ENCODE measurements around the gene EPN2.

Gene EPN2

GRCh38 chr17:19311421-19312215 lies 74.5 kb downstream of the EPN2 start:
- no peak for TF ChIP-seq CTCF (conservative IDR thresholded peaks at IDR 0.05; ENCODE audit: low read depth, low read length)
- no peak overlapping the region for H3K4me3 ChIP-seq (ENCODE audit: low read depth, low read length)
- peak; percentile 39 for DNase-seq (ENCODE audit: low read depth)

GRCh38 chr17:19312406-19312805 lies 75.2 kb downstream of the EPN2 start:
- no peak overlapping the region for H3K4me3 ChIP-seq (ENCODE audit: low read depth, low read length)
- DNase-seq (ENCODE audit: low read depth), result no peak
- no peak for TF ChIP-seq CTCF (conservative IDR thresholded peaks at IDR 0.05; ENCODE audit: low read depth, low read length)

- no peak overlapping the region for H3K4me3 ChIP-seq (ENCODE audit: low read depth, low read length)
- no peak for TF ChIP-seq CTCF (conservative IDR thresholded peaks at IDR 0.05; ENCODE audit: low read depth, low read length)
Measured at GRCh38 chr17:19313066-19313745, 76.0 kb downstream of the EPN2 start.

GRCh38 chr17:19313746-19314651 lies 76.8 kb downstream of the EPN2 start:
- TF ChIP-seq CTCF (conservative IDR thresholded peaks at IDR 0.05; ENCODE audit: low read depth, low read length), result no peak

More at GRCh38 chr17:19313066-19313745, 76.0 kb downstream of the EPN2 start:
- DNase-seq (ENCODE audit: low read depth), result no peak

GRCh38 chr17:19315104-19315503 lies 77.9 kb downstream of the EPN2 start:
- no peak overlapping the region for H3K4me3 ChIP-seq (ENCODE audit: low read depth, low read length)
- no peak for TF ChIP-seq CTCF (conservative IDR thresholded peaks at IDR 0.05; ENCODE audit: low read depth, low read length)

More at GRCh38 chr17:19313746-19314651, 76.8 kb downstream of the EPN2 start:
- no peak overlapping the region for H3K4me3 ChIP-seq (ENCODE audit: low read depth, low read length)
- peak; percentile 84 for DNase-seq (ENCODE audit: low read depth)

GRCh38 chr17:19316761-19317358 lies 79.7 kb downstream of the EPN2 start:
- no peak for TF ChIP-seq CTCF (conservative IDR thresholded peaks at IDR 0.05; ENCODE audit: low read depth, low read length)
- H3K4me3 ChIP-seq (ENCODE audit: low read depth, low read length), result no peak overlapping the region
- DNase-seq (ENCODE audit: low read depth), result peak; percentile 67

More at GRCh38 chr17:19315104-19315503, 77.9 kb downstream of the EPN2 start:
- no peak for DNase-seq (ENCODE audit: low read depth)
